ENCODE results near the gene KIF11. TPM values are rescaled to one million over a fixed set of nuclear protein-coding genes. Genes with fewer than 3 reads are reported as not detected.
A peak's percentile ranks its signal among the peaks of the same experiment; 100 is the strongest.

Gene KIF11
- 1 to 10 TPM in 2 of 4 donors, under 1 TPM in 2; 0.37 to 2.4 (median 1.3) TPM for total RNA-seq

DNA sequence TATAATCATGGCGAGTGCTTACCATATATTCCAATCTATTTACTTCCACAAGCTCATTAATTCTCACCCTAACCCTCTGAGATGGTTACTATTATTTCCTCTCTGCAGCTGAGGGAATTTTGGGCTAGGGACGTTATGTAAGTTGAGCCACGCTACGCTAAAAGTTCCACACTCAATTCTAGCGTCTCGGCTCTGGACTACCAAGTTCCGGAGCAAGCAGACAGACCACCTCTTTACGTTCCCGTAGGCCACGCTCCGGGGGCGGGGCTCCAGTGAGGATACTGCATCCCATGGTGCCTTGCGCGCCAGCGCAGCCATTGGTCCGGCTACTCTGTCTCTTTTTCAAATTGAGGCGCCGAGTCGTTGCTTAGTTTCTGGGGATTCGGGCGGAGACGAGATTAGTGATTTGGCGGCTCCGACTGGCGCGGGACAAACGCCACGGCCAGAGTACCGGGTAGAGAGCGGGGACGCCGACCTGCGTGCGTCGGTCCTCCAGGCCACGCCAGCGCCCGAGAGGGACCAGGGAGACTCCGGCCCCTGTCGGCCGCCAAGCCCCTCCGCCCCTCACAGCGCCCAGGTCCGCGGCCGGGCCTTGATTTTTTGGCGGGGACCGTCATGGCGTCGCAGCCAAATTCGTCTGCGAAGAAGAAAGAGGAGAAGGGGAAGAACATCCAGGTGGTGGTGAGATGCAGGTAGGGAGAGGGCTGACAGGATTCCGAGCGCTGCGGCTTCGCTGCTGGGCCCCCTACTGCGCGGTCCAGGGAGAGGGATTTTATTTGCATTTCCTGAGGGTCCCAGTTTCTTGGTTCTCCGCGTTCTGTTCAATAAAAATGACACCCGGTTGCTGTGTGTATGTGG is at the start of gene KIF11:
Gene KIF11 (plus strand): TSS at position 370 of the 858 bp plus-strand sequence. CDS start 246 bp downstream, at position 616.
- intact Hi-C loops (cut with DNase I; ENCODE audit: low total_unique reads): no loop called here
- in situ Hi-C loops (cut with MboI; ENCODE audit: low pct_ligation_motif_present in 1 of 4, low pct_unique_long_range_greater_than_20kb in 1 of 4, low sequenced_read_pairs in 3 of 4): no loop called here
- 1 to 3% methylated on average over 4 to 54 of the region's 61 CpGs for WGBS, 2 donors (ENCODE audit: low coverage in 1 of 2)

DNA sequence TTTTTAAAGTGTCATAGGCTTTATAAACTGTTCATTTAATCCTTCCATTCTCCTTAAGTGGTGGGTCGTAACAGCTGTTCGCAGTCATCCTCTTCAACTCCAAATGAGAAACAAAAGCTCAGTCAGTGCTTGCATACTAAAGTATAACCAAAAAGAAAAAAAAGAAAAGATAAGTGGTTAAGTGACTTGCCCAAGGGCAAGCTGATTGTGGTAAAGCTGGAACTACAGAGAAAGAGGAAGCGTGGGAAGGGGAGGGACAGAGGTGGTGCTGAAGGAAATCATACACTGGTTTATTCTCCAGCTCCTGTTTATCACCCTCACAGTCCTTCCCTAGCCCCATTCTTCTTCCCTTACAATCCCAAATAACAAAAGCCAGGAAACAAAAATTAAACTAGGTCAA is 48.6 kb upstream of the KIF11 start:
- H3K36me3 ChIP-seq: no peaks in the 10 kb centered on the region
- no peaks in the 10 kb centered on the region for H3K9me3 ChIP-seq
- no peaks in the 10 kb centered on the region for H3K27me3 ChIP-seq
- DNase-seq: no peak
- intact Hi-C loops (cut with DNase I; ENCODE audit: low total_unique reads) (no loop called here), in situ Hi-C loops (cut with MboI; ENCODE audit: low pct_ligation_motif_present in 1 of 4, low pct_unique_long_range_greater_than_20kb in 1 of 4, low sequenced_read_pairs in 3 of 4) (no loop called here)
- TF ChIP-seq POLR2A (IDR thresholded peaks at IDR 0.05) (no peak), POLR2AphosphoS5 (IDR thresholded peaks at IDR 0.05) (no peak), EP300 (IDR thresholded peaks at IDR 0.05; ENCODE audit: low read depth) (no peak), CTCF (IDR thresholded peaks at IDR 0.05) (no peak)
- no peak overlapping the region for H3K4me3 ChIP-seq
- WGBS, 2 donors (ENCODE audit: low coverage in 1 of 2): 39 to 77% methylated on average over 3 of the region's 3 CpGs
- peaks cover 0 to 10% (median 3%) of the 10 kb centered on the region in 4 donors for H3K4me1 ChIP-seq
- H3K27ac ChIP-seq: no peak overlapping the region

More for the DNA sequence above, at the start of gene KIF11:
- H3K36me3 ChIP-seq: no peaks in the 10 kb centered on the region
- H3K4me1 ChIP-seq: peaks cover 6 to 20% (median 16%) of the 10 kb centered on the region in 4 donors
- no peaks in the 10 kb centered on the region for H3K9me3 ChIP-seq
- H3K4me3 ChIP-seq: peak within 1 kb of the TSS; percentile 61 to 87 (median 80)
- TF ChIP-seq POLR2A (IDR thresholded peaks at IDR 0.05) (peak; percentile 97), CTCF (IDR thresholded peaks at IDR 0.05) (peak in 1 of 5 experiments; percentile 9), POLR2AphosphoS5 (IDR thresholded peaks at IDR 0.05) (peak; percentile 96 to 98 (median 97)), EP300 (IDR thresholded peaks at IDR 0.05; ENCODE audit: low read depth) (no peak)
- peak; percentile 98 for DNase-seq
- H3K27ac ChIP-seq: peak within 1 kb of the TSS; percentile 94 to 98 (median 96)
- H3K27me3 ChIP-seq: no peaks in the 10 kb centered on the region

- Histone ChIP-seq H3K27ac (no peak overlapping the region), H3K36me3 (no peaks in the 10 kb centered on the region), H3K9me3 (no peaks in the 10 kb centered on the region), H3K4me3 (no peak overlapping the region), H3K27me3 (no peaks in the 10 kb centered on the region), H3K4me1 (peaks cover 0 to 10% (median 3%) of the 10 kb centered on the region in 4 donors)
- intact Hi-C loops (cut with DNase I; ENCODE audit: low total_unique reads): no loop called here
- 88 to 100% methylated on average over 1 of the region's 1 CpG for WGBS, 2 donors (ENCODE audit: low coverage in 1 of 2)
- in situ Hi-C loops (cut with MboI; ENCODE audit: low pct_ligation_motif_present in 1 of 4, low pct_unique_long_range_greater_than_20kb in 1 of 4, low sequenced_read_pairs in 3 of 4): no loop called here
- TF ChIP-seq CTCF (IDR thresholded peaks at IDR 0.05) (no peak), EP300 (IDR thresholded peaks at IDR 0.05; ENCODE audit: low read depth) (no peak), POLR2AphosphoS5 (IDR thresholded peaks at IDR 0.05) (no peak), POLR2A (IDR thresholded peaks at IDR 0.05) (no peak)
- no peak for DNase-seq
These were observed 47.4 kb upstream of the KIF11 start for GRCh38 chr10:92545556-92545955.

GRCh38 chr10:92547676-92548075 is 45.3 kb upstream of the KIF11 start:
- WGBS, 2 donors (ENCODE audit: low coverage in 1 of 2): 97 to 100% methylated on average over 1 to 4 of the region's 4 CpGs
- TF ChIP-seq CTCF (IDR thresholded peaks at IDR 0.05) (no peak), POLR2A (IDR thresholded peaks at IDR 0.05) (no peak), POLR2AphosphoS5 (IDR thresholded peaks at IDR 0.05) (no peak), EP300 (IDR thresholded peaks at IDR 0.05; ENCODE audit: low read depth) (no peak)
- in situ Hi-C loops (cut with MboI; ENCODE audit: low pct_ligation_motif_present in 1 of 4, low pct_unique_long_range_greater_than_20kb in 1 of 4, low sequenced_read_pairs in 3 of 4) (no loop called here), intact Hi-C loops (cut with DNase I; ENCODE audit: low total_unique reads) (no loop called here)
- no peaks in the 10 kb centered on the region for H3K9me3 ChIP-seq
- peaks cover 0 to 10% (median 3%) of the 10 kb centered on the region in 4 donors for H3K4me1 ChIP-seq
- no peaks in the 10 kb centered on the region for H3K36me3 ChIP-seq
- H3K4me3 ChIP-seq: no peak overlapping the region
- DNase-seq: no peak
- H3K27ac ChIP-seq: no peak overlapping the region
- no peaks in the 10 kb centered on the region for H3K27me3 ChIP-seq

Measured in transverse colon (tissue), 4 donors.